ENCODE data around the gene RANBP1. TPM values are rescaled to one million over a fixed set of nuclear protein-coding genes. Genes with fewer than 3 reads are reported as not detected.
A peak's percentile ranks its signal among the peaks of the same experiment; 100 is the strongest.

RANBP1 gene
- total and polyA plus RNA-seq, 9 of the 15 experiments (the other 6 are each of a cell fraction or from before 2014, with no cell fraction given) = 162 to 2,891 (median 1,289) TPM

DNA sequence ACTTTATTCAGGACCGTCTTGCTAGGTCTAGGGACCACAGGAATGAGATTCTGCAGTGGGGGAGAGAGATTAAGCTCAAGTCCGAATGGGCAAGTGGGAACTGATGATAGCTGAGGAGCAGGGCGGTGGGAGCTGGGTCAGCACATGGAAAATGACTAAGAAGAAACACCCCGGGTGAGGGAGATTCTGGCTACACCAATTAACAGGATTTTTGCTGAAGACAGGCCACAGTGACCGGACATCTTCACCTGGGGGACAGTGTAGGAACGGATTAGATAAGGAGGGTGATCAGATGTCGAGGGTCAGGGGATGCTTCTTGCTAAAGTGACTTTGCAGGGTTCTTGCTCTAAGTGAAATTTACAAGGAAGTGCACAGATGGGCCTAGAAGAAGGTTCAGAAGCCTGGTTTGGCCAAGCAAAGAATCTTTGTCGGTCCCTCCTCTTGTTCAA is 44.4 kb upstream of the RANBP1 start (continued):
- TF ChIP-seq, protein P1, sequence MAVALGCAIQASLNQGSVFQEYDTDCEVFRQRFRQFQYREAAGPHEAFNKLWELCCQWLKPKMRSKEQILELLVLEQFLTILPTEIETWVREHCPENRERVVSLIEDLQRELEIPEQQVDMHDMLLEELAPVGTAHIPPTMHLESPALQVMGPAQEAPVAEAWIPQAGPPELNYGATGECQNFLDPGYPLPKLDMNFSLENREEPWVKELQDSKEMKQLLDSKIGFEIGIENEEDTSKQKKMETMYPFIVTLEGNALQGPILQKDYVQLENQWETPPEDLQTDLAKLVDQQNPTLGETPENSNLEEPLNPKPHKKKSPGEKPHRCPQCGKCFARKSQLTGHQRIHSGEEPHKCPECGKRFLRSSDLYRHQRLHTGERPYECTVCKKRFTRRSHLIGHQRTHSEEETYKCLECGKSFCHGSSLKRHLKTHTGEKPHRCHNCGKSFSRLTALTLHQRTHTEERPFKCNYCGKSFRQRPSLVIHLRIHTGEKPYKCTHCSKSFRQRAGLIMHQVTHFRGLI (CRISPR knock-in tag; IDR thresholded peaks at IDR 0.05) = no peak
- TF ChIP-seq RBM39 (optimal IDR thresholded peaks at IDR 0.05; ENCODE audit: low read depth, low read length) (no peak), MECOM (CRISPR knock-in tag; IDR thresholded peaks at IDR 0.05) (peak; percentile 88), HDAC3 (IDR thresholded peaks at IDR 0.05; ENCODE audit: borderline replicate concordance, partially characterized antibody) (no peak), RBBP5 (IDR thresholded peaks at IDR 0.05; ENCODE audit: borderline replicate concordance, insufficient read depth, low read length, poor library complexity, severe bottlenecking) (peak; percentile 63), U2AF1 (optimal IDR thresholded peaks at IDR 0.05; ENCODE audit: low read depth, low read length) (no peak), SMARCE1 (IDR thresholded peaks at IDR 0.05) (no peak), YBX1 (IDR thresholded peaks at IDR 0.05) (no peak), ZNF584 (CRISPR knock-in tag; IDR thresholded peaks at IDR 0.05; ENCODE audit: low read depth) (no peak), TCF7L2 (IDR thresholded peaks at IDR 0.05; ENCODE audit: low read depth, low read length) (no peak), HNRNPLL (IDR thresholded peaks at IDR 0.05; ENCODE audit: low read depth, low read length, poor library complexity, severe bottlenecking) (no peak), TGIF2 (CRISPR knock-in tag; IDR thresholded peaks at IDR 0.05) (no peak), PHB (CRISPR knock-in tag; IDR thresholded peaks at IDR 0.05) (no peak), OTX1 (CRISPR knock-in tag; IDR thresholded peaks at IDR 0.05) (peak; percentile 76; the same call in 1 of the 2 replicates), ZNF780A (CRISPR knock-in tag; IDR thresholded peaks at IDR 0.05) (no peak), TEAD4 (IDR thresholded peaks at IDR 0.05; ENCODE audit: low read length) (peak; percentile 74), TEAD4 (CRISPR knock-in tag; IDR thresholded peaks at IDR 0.05; ENCODE audit: borderline replicate concordance) (no peak), POLR2B (IDR thresholded peaks at IDR 0.05; ENCODE audit: low read depth, partially characterized antibody) (no peak), GATAD2B (IDR thresholded peaks at IDR 0.05; ENCODE audit: borderline replicate concordance) (no peak), RBM25 (IDR thresholded peaks at IDR 0.05; ENCODE audit: low read depth, low read length, severe bottlenecking) (no peak), GTF2F1 (IDR thresholded peaks at IDR 0.05; ENCODE audit: low read depth, low read length) (0 out of 2 replicates have a peak, but pooled peaks have one; percentile 19), POLR2A (conservative IDR thresholded peaks at IDR 0.05) (no peak)
- TF ChIP-seq, protein P2, sequence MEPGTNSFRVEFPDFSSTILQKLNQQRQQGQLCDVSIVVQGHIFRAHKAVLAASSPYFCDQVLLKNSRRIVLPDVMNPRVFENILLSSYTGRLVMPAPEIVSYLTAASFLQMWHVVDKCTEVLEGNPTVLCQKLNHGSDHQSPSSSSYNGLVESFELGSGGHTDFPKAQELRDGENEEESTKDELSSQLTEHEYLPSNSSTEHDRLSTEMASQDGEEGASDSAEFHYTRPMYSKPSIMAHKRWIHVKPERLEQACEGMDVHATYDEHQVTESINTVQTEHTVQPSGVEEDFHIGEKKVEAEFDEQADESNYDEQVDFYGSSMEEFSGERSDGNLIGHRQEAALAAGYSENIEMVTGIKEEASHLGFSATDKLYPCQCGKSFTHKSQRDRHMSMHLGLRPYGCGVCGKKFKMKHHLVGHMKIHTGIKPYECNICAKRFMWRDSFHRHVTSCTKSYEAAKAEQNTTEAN (CRISPR knock-in tag; IDR thresholded peaks at IDR 0.05) = no peak
- TF ChIP-seq, protein P3, sequence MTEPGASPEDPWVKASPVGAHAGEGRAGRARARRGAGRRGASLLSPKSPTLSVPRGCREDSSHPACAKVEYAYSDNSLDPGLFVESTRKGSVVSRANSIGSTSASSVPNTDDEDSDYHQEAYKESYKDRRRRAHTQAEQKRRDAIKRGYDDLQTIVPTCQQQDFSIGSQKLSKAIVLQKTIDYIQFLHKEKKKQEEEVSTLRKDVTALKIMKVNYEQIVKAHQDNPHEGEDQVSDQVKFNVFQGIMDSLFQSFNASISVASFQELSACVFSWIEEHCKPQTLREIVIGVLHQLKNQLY (CRISPR knock-in tag; conservative IDR thresholded peaks at IDR 0.05) = no peak
- TF ChIP-seq, protein P4, sequence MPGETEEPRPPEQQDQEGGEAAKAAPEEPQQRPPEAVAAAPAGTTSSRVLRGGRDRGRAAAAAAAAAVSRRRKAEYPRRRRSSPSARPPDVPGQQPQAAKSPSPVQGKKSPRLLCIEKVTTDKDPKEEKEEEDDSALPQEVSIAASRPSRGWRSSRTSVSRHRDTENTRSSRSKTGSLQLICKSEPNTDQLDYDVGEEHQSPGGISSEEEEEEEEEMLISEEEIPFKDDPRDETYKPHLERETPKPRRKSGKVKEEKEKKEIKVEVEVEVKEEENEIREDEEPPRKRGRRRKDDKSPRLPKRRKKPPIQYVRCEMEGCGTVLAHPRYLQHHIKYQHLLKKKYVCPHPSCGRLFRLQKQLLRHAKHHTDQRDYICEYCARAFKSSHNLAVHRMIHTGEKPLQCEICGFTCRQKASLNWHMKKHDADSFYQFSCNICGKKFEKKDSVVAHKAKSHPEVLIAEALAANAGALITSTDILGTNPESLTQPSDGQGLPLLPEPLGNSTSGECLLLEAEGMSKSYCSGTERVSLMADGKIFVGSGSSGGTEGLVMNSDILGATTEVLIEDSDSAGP (CRISPR knock-in tag; IDR thresholded peaks at IDR 0.05) = no peak

Measured in K562 (cell line).